Stimulated activated naive CD8-positive, alpha-beta T cell treated with anti-CD3 and anti-CD28 coated beads, Interleukin-15, Interleukin-2, amounts not matched to agents 100 ng/mL and 50 ng/mL, for 24 hours (primary cell): ENCODE results near the gene LAPTM5.
A peak's percentile ranks its signal among the peaks of the same experiment; 100 is the strongest.

Experiments used
- H3K27ac Mint-ChIP-seq: one replicate; pipeline ENCODE4 v1.8.0; 2021; ENCODE audit warnings: mild to moderate bottlenecking, mixed read lengths
- H3K27me3 Mint-ChIP-seq: one replicate; pipeline ENCODE4 v1.8.0; 2021; ENCODE audit warnings: mixed read lengths
- H3K36me3 Mint-ChIP-seq: one replicate; pipeline ENCODE4 v1.8.0; 2021; ENCODE audit warnings: low read depth, mixed read lengths
- H3K4me1 Mint-ChIP-seq: one replicate; pipeline ENCODE4 v1.8.0; 2021; ENCODE audit warnings: low read depth, mixed read lengths
- H3K4me3 Mint-ChIP-seq: one replicate; pipeline ENCODE4 v1.8.0; 2021; ENCODE audit warnings: mild to moderate bottlenecking, mixed read lengths
- H3K9me3 Mint-ChIP-seq: one replicate; pipeline ENCODE4 v1.8.0; 2021; ENCODE audit warnings: mixed read lengths

The LAPTM5 gene

GRCh38 chr1:30719406-30720270 is 37.9 kb downstream of the LAPTM5 start:
- H3K4me1 Mint-ChIP-seq = peaks cover 44% of the 10 kb centered on the region
- no peaks in the 10 kb centered on the region for H3K27me3 Mint-ChIP-seq
- H3K4me3 Mint-ChIP-seq = peak overlapping the region; percentile 87

GRCh38 chr1:30718636-30719405 is 38.8 kb downstream of the LAPTM5 start:
- Mint-ChIP-seq H3K36me3 (peaks cover 5% of the 10 kb centered on the region), H3K9me3 (no peaks in the 10 kb centered on the region), H3K27ac (peak overlapping the region; percentile 89), H3K4me3 (peak overlapping the region; percentile 87), H3K4me1 (peaks cover 41% of the 10 kb centered on the region), H3K27me3 (no peaks in the 10 kb centered on the region)

More at GRCh38 chr1:30719406-30720270, 37.9 kb downstream of the LAPTM5 start:
- Mint-ChIP-seq H3K27ac (peak overlapping the region; percentile 89), H3K36me3 (peaks cover 5% of the 10 kb centered on the region), H3K9me3 (no peaks in the 10 kb centered on the region)

DNA sequence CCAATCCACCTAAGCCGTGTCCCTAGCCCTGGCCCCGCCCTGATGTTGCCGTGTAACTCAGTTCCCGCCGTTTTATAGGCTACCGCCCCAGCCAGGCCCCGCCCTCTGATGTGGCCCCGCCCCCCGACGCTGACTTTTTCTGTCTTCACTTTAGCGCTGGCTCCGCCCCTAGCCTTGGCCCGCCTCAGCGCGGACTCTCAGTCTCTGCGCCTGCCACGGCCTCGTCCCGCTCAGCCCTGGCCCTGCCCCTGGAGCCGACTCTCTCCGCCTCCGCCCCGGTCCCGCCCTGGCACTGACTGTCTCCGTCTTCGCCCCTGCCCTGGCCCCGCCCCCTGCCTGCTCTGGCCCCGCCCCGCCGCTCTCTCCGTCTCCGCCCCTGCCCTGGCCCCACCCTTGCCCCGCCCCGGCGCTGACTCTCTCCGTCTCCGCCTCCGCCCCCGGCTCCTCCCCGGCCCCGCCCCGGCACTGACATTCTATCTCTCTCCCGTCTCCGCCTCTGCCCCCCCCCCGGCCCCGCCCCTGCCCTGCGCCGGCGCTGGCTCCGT is 39.4 kb downstream of the LAPTM5 start:
- Mint-ChIP-seq H3K9me3 (no peaks in the 10 kb centered on the region), H3K4me3 (peak overlapping the region; percentile 89), H3K27ac (peak overlapping the region; percentile 90), H3K36me3 (peaks cover 5% of the 10 kb centered on the region), H3K4me1 (peaks cover 40% of the 10 kb centered on the region), H3K27me3 (no peaks in the 10 kb centered on the region)

DNA sequence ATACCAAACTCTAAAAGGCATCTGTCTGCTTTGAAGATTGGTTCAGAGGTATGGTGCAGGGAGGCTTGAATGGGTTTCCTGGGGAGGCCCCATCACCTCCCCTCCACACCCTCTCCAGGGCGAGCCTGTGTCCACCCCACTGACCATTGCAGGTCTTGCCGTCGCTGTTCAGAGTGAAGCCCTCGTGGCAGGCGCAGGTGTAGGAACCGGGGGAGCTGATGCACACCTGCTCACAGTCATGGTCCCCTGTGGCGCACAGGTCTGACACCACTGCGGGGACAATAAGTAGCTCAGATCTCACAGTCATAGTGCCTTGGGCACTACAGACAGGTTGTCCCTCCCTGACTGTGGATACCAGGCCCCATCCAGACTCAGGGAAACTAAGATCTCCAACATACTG is 40.9 kb downstream of the LAPTM5 start:
- no peak overlapping the region for H3K27ac Mint-ChIP-seq
- no peaks in the 10 kb centered on the region for H3K27me3 Mint-ChIP-seq
- peaks cover 31% of the 10 kb centered on the region for H3K4me1 Mint-ChIP-seq
- H3K36me3 Mint-ChIP-seq = peaks cover 5% of the 10 kb centered on the region
- H3K9me3 Mint-ChIP-seq = no peaks in the 10 kb centered on the region
- H3K4me3 Mint-ChIP-seq = no peak overlapping the region

DNA sequence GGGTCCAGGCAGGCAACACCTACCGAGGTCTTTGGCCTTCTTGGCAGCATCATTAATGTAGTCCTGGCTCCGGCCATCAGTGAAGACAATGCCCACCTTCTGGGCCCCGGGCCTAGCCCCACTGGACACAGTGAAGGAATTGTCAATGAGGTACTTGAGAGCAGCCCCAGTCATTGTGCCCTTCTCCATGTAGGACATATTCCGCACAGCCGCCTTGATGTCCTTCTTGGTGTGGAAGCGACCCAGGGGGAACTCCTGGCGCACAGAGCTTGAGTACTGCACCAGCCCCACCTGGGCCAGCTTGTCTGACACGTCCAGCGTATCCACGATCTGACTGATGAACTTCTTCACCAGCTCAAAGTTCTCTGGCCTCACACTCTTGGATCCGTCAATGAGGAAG is 41.7 kb downstream of the LAPTM5 start:
- no peaks in the 10 kb centered on the region for H3K9me3 Mint-ChIP-seq
- H3K27me3 Mint-ChIP-seq = no peaks in the 10 kb centered on the region
- peaks cover 24% of the 10 kb centered on the region for H3K4me1 Mint-ChIP-seq
- peaks cover 5% of the 10 kb centered on the region for H3K36me3 Mint-ChIP-seq
- no peak overlapping the region for H3K4me3 Mint-ChIP-seq
- no peak overlapping the region for H3K27ac Mint-ChIP-seq

GRCh38 chr1:30715216-30715615 is 42.4 kb downstream of the LAPTM5 start:
- H3K4me3 Mint-ChIP-seq = no peak overlapping the region
- H3K9me3 Mint-ChIP-seq = no peaks in the 10 kb centered on the region
- peaks cover 5% of the 10 kb centered on the region for H3K36me3 Mint-ChIP-seq
- no peaks in the 10 kb centered on the region for H3K27me3 Mint-ChIP-seq
- peaks cover 17% of the 10 kb centered on the region for H3K4me1 Mint-ChIP-seq
- no peak overlapping the region for H3K27ac Mint-ChIP-seq

DNA sequence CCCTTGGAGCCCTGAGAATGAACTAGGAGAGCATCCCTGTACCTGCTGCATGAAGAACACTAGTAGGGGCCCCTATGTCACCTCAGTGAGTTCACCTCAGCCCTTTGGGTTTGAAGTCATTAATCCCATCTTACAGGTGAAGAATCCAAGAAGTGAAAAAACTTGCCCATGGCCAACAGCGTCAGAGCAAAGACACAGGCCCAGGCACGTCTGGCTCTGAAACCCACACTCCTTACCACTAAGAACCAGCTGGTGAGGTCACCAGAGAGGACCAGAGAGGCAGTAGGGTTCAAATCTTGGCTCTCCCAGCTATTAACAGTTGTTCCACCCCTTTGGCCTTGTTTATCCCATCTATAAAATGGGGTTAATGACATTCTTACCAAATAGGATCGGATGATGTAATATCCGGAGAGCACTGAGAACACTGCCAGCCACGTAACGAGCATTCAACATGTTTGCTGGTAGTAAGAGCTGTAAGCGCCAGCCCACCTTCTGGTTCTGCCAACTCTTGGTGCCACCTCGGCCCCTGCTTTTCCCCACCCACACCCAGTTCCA is 43.0 kb downstream of the LAPTM5 start:
- Mint-ChIP-seq H3K27ac (no peak overlapping the region), H3K4me3 (no peak overlapping the region), H3K27me3 (no peaks in the 10 kb centered on the region), H3K4me1 (peaks cover 11% of the 10 kb centered on the region), H3K36me3 (peaks cover 5% of the 10 kb centered on the region), H3K9me3 (no peaks in the 10 kb centered on the region)

GRCh38 chr1:30714025-30714424 is 43.5 kb downstream of the LAPTM5 start:
- peaks cover 7% of the 10 kb centered on the region for H3K4me1 Mint-ChIP-seq
- H3K4me3 Mint-ChIP-seq = no peak overlapping the region
- H3K27me3 Mint-ChIP-seq = peaks cover 3% of the 10 kb centered on the region
- no peaks in the 10 kb centered on the region for H3K9me3 Mint-ChIP-seq
- peaks cover 5% of the 10 kb centered on the region for H3K36me3 Mint-ChIP-seq
- no peak overlapping the region for H3K27ac Mint-ChIP-seq

- no peak overlapping the region for H3K27ac Mint-ChIP-seq
- peaks cover 7% of the 10 kb centered on the region for H3K4me1 Mint-ChIP-seq
- H3K27me3 Mint-ChIP-seq = peaks cover 3% of the 10 kb centered on the region
- H3K9me3 Mint-ChIP-seq = no peaks in the 10 kb centered on the region
- H3K4me3 Mint-ChIP-seq = no peak overlapping the region
- H3K36me3 Mint-ChIP-seq = peaks cover 5% of the 10 kb centered on the region
Observed at GRCh38 chr1:30713311-30713710, 44.3 kb downstream of the LAPTM5 start.

DNA sequence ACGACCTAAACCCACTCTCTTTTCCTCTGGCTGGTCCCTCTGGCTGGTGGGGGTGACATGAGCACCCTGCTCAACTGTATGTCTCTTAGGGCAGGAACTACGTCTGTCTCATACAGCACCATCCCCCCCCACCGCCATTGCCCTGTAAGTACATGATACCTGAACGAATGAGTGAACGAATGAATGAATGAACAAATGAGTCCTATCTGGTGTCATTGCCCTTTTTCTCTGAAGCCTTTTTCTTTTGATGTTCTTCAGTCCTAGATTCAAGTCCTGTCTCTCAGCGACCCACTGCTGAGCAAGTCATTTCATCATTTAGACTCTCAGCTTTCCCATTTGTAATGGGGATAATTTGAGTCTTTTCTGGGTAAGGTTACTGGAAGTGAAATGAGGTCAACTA is 45.0 kb downstream of the LAPTM5 start:
- H3K27me3 Mint-ChIP-seq = peaks cover 6% of the 10 kb centered on the region
- H3K27ac Mint-ChIP-seq = no peak overlapping the region
- H3K9me3 Mint-ChIP-seq = no peaks in the 10 kb centered on the region
- H3K4me1 Mint-ChIP-seq = peaks cover 3% of the 10 kb centered on the region
- peaks cover 5% of the 10 kb centered on the region for H3K36me3 Mint-ChIP-seq
- H3K4me3 Mint-ChIP-seq = no peak overlapping the region

GRCh38 chr1:30710407-30710806 is 47.2 kb downstream of the LAPTM5 start:
- Mint-ChIP-seq H3K4me3 (no peak overlapping the region), H3K27ac (no peak overlapping the region), H3K27me3 (peaks cover 10% of the 10 kb centered on the region), H3K9me3 (no peaks in the 10 kb centered on the region), H3K4me1 (no peaks in the 10 kb centered on the region), H3K36me3 (peaks cover under 1% of the 10 kb centered on the region)

- Mint-ChIP-seq H3K36me3 (no peaks in the 10 kb centered on the region), H3K4me3 (no peak overlapping the region), H3K27ac (no peak overlapping the region), H3K9me3 (no peaks in the 10 kb centered on the region), H3K4me1 (no peaks in the 10 kb centered on the region), H3K27me3 (peaks cover 10% of the 10 kb centered on the region)
Observed at GRCh38 chr1:30708361-30708728, 49.2 kb downstream of the LAPTM5 start.

GRCh38 chr1:30707412-30708360 is 49.9 kb downstream of the LAPTM5 start:
- Mint-ChIP-seq H3K9me3 (no peaks in the 10 kb centered on the region), H3K27me3 (peaks cover 10% of the 10 kb centered on the region), H3K27ac (no peak overlapping the region), H3K36me3 (no peaks in the 10 kb centered on the region), H3K4me3 (no peak overlapping the region), H3K4me1 (no peaks in the 10 kb centered on the region)

DNA sequence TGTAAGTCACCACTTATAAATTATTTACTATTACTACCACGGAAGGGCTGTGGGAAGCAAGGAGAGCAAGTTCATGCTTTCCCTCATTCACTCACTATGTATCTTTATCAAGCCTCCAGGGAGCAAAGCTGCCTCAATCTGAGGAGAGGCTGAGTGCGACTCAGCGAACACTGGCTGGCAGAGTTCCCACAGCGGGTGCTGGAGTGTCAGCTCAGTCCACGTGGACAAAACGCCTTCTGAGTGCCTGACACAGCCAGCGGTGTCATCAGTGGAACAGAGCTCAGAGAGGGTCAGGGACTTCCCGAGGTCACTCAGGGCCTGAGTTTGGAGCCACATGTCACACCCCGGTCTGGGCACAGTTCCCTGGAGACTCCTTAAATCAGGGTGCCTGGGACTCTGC is 51.0 kb downstream of the LAPTM5 start:
- peaks cover 10% of the 10 kb centered on the region for H3K27me3 Mint-ChIP-seq
- no peaks in the 10 kb centered on the region for H3K4me1 Mint-ChIP-seq
- H3K27ac Mint-ChIP-seq = no peak overlapping the region
- H3K4me3 Mint-ChIP-seq = no peak overlapping the region
- H3K9me3 Mint-ChIP-seq = no peaks in the 10 kb centered on the region
- H3K36me3 Mint-ChIP-seq = no peaks in the 10 kb centered on the region
